ENCODE results near the gene GABRP.

DNA sequence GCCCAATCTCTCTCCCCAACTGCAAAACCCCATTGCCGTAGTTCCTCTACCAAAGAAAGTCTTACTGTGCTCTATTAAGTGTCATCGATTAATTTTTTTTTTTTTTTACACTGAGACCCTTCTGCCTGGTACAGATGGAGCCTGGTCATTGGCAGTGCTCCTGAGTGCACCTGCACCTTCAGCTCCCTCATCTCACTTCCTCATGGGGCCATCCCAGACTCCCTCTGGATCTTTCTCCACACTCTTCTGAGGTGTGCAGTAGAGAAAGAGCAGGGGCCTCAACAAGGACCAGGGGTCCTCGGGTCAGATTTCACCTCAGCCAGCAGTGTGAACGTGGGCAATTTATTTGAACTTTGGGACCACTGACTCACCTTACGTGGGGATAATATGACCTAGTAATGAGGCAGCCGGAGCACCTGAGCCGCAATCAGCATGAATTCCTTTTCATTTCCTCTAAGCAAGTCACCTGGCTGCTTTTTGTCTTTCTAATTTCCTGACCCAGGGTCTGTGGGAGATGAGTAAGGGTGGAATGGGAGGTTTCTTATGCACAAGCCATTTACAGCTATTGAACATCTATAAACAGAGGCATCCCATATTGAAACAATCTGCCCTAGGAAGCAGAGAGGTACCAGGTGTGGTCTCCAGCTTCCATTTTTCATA is 22.3 kb upstream of the GABRP start:
- TF ChIP-seq, protein P1, sequence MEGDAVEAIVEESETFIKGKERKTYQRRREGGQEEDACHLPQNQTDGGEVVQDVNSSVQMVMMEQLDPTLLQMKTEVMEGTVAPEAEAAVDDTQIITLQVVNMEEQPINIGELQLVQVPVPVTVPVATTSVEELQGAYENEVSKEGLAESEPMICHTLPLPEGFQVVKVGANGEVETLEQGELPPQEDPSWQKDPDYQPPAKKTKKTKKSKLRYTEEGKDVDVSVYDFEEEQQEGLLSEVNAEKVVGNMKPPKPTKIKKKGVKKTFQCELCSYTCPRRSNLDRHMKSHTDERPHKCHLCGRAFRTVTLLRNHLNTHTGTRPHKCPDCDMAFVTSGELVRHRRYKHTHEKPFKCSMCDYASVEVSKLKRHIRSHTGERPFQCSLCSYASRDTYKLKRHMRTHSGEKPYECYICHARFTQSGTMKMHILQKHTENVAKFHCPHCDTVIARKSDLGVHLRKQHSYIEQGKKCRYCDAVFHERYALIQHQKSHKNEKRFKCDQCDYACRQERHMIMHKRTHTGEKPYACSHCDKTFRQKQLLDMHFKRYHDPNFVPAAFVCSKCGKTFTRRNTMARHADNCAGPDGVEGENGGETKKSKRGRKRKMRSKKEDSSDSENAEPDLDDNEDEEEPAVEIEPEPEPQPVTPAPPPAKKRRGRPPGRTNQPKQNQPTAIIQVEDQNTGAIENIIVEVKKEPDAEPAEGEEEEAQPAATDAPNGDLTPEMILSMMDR (IDR thresholded peaks at IDR 0.05), result no peak
- no peak for TF ChIP-seq POLR2A (IDR thresholded peaks at IDR 0.05)
